HG02588 (cell line): ENCODE results near the gene KCNJ1.

Experiments
- ATAC-seq: cut with Tn5 transposase; IDR thresholded peaks from one replicate; pipeline ENCODE4 v1.9.1; 2021; ENCODE audit warnings: mild to moderate bottlenecking, moderate library complexity; ENCODE audit not compliant: unreplicated experiment

The KCNJ1 gene

DNA sequence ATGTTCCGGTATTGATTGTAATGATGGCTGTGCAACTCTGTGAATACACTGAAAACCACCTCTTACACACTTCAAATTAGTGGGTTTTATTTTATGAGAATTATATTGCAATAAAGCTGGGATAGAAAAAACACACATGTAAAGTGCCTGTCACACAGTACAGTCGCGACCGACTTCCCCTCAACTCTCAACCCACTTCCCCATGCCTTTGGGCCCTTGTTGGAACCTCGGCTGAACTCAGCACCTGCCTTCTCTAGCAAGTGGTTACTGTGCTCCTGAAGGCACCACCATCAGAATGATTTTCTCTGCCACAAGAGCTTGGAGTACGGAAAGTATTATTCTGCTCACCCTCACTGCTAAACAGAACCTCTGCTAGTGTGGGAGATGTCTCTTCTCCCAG lies 13.5 kb downstream of the KCNJ1 start:
- ATAC-seq = no peak

DNA sequence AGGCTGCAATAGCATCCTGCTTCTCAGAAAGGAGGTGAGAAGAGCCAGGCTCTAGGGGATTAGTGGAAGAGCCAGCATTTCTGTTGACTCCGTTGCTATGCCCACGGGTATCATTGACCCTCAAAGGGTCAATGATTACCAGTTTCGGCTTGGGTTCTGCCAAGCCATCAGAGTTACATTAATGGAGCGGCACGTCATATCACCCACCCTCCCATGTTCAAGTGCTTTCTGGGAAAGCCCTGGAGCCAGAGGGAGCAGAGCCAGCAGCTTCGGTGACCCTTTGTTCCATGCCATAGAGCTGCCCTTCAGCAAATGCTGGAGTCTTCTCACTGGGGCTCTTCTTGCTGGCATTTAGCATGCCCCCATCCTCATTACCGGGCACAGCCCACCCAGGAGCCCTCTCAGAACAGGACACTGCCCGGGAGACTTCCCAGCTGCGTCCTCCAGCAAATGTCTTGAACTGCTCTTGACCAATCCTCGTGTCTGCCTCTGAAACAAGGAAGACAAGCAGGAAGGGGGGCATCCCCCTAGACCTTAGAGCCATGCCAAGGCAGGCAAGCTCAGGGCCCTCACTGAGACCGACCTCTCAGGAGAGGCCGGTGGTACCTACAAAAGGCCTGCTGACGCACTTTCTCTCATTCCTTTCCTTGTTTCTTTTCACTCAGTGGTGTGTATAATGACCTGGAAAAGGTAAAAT lies 14.6 kb downstream of the KCNJ1 start:
- ATAC-seq = no peak

DNA sequence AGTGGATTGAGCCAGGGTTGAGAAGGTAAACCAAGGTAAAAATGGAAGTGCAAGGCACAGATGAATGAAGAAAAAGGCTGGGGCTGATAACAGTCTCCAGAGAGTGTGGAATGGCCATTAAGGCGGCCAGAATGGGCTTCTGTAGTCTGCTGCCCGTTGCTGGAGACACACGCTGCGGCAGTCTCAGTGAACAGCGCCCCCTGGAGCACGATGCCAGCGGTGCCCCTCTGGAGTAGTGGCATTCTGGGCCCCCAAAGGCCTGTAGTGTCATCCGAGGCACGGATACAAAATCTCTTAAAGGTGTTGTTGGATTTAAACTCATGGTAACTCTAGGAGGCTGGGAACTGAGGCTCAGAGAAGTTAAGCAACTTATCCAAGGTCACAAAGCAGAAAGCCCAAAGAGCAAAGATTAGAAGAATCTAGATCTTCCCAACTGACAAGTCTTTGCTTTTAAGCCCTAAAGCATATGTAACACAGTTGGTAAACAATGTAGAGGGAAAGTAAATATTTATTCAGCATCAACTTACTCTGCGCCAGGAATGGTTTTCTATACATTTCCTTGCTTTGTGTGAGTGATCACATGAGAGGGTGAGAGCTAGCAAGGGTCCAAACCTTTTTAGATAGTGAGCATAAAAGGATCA lies 18.2 kb downstream of the KCNJ1 start:
- peak; percentile 86 for ATAC-seq

DNA sequence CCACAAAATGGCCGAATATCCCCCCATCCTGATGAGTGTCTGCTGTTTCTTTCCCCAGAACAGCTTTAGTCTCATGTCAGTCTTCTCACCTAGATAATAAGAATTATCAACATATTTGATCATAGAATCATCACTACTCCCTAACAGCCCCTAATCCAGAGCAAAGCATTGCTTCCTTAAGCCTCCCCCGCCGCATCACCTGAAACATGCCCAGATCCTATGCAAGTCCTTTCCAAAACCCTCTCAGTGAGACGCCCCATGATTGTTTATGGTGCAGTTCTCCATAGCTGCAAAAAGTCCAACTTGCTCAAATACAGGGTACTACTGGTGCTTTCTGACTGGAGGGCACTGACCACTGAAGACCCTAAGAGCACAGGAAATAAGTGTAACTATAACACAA lies 20.1 kb downstream of the KCNJ1 start:
- no peak for ATAC-seq

DNA sequence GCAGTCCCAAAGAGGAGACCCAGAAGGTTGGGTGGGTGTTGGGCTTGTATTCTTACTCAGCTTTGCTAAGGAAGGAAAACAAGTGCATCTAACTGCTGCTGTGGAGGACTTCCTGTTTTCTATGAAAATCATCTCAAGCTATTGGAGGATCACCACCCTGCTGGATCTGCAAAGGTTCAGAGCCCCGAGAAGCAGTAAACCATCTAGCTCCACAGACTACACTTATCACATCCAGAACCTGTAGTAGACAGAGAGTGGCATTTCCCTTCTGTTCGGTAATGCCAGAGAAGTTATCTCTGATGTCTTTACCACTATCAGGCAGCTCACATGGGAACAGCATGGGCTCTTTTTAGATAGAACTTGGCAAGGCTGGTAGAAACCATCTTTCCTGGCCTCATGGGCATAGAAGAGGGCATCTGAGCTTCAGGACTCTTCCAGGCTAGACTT lies 21.7 kb downstream of the KCNJ1 start:
- ATAC-seq = no peak

DNA sequence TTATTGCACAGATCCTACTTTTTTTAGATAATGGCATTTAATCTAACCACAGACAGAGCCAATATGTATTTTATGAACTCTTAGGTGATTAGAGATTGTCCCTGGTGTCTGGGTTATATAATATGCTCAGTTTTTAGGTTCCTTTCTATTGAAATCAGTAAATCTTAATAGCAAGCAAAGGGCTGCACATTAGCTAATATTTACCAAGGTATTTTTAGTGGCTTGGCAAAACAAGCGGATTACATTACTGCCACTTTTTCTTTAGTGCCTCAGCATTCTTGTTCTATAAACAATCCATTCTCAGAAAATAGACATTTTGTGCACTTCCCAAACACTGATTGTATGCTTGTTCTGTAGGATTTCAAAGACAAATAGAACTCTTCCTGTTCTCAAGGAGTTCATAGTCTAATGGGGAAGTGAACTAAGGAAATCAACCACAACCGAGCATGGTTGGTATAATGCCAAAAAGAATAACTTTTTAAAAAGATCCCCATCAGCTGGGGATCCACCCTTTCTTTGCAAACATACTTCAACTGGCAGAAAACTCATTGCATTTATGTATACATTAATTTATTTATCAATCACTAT lies 23.8 kb downstream of the KCNJ1 start:
- ATAC-seq = no peak

DNA sequence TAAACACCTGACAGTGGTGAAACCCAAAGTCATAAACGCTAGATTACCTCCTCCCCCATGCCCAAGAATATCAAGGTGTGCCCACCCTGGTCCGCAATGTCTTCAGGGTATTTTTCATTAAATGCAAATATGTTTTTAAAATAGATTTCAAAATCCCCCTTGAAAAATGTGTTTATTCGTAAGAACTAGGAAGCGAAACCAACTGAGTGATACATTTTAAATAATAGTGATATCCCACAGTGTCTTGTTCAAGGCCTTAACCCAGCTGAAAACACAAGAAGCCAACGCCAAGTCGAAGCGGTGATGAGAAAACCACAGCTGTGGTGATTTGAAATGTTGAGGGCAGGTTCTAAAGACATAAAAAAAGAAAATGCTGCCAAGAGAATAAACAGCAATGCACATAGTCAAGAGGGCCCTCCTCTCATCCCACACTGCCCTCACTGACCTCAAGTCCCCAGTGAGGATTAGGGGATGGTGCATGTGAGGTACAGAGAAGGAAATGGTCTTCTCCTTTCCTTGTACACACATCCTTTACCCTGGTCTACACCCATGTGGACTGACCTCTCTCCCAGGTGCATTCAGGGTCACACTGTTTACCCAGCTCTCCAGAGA lies 25.5 kb downstream of the KCNJ1 start:
- peak; percentile 42 for ATAC-seq

DNA sequence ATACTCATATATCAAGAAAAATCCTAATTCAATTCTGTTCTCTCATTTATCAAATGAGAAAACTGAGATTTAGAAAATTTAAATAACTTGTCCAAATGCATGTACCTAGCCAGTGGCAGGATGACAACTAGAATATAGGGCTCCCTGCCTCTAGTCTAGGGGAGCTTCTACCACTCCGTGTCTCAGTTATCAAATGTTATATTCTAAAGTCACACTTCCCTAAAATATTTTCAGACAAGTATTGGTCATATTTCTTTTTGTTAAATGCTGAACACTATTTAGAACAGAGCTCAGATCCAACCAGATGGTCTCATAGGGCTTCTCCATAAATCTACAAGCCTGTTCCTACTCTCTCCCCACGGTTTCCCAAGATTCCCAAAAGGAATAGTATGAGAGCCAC lies 26.3 kb downstream of the KCNJ1 start:
- no peak for ATAC-seq

DNA sequence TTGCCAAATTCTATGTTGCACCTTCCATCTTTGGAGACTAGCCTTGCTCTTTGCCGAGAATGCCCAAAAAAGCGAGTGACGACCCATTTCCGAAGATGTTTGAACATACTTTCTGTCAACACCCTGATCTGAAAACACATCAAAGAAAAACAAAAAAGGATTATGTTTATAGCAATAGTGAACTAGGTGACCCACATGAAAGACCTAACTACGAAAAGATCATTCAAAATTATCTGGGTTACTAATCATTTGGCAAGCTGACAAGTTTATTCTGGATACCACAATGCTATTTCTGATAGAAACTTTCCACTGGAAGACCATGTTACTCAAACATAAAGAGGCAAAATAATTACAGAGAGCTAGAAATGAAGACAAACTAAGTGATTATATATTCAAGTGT lies 27.0 kb downstream of the KCNJ1 start:
- no peak for ATAC-seq

DNA sequence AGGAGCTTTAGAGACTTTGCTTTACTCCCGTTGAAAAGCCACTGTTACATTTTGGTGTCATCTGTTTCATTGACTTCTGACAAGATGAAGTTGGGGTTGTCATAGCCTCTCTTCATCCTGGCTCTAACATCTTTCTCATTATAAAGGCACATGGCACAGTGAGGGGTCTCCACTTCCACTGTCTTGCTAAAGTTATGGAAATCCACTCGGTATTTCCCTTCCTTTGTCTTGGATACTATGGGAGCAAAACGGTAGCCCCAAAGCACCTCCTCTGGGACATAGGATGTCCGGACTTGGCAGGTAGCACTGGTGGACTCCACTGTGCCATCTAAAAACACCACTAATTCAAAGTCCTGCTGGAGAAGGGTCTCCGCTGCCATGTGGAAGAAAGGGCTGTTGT lies 28.0 kb downstream of the KCNJ1 start:
- ATAC-seq = no peak

DNA sequence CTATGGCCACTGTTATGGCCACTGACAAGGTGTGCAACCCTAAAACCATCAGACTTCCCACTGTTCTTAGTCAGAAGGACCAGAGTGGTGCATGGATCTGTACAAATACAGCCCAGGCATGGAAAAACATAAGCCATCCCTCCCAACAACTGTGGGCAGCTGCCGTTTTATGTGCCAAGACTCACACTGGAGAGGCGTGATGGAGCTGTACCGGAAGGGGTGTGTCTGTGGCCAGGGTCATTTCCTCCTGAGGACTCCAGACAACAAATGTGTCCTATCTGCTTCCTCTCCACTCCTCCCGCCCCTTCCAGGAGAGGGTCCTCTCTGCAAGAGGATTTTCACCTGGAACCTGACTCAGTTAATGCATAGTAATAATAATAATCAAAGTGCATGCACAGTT lies 29.5 kb downstream of the KCNJ1 start:
- ATAC-seq = no peak

DNA sequence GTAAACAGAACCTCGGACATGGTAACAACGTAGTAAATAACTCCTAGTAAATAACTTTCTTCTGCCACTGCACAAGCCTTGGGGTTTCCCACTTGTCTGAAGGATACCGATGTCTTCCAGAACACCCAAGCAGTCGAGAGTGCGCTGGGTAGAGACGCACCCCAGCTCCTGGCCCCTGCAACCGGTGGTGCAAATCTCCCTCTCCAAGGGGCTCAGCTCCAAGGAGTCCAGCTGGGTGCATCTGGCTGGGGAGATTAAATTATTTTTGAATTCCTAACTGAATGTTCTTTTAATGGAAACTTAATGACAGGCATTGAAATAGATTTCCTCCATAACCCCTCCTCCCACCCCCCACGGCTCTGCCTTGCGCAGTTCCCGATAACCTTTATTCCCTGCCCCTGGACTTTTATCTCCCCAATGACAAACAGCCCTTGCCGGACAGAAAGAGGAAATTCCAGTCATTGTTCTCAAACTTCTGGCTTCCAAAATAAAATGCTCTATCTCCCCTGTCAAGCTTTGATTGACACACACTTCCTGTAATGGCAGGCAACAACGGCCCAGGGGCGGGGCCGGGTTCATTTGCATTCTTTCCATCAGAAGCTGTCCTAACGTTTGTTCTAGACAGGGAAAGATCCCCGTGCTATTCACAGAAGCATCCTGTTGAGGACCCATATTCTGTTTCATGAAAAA lies 31.2 kb downstream of the KCNJ1 start:
- ATAC-seq = no peak

DNA sequence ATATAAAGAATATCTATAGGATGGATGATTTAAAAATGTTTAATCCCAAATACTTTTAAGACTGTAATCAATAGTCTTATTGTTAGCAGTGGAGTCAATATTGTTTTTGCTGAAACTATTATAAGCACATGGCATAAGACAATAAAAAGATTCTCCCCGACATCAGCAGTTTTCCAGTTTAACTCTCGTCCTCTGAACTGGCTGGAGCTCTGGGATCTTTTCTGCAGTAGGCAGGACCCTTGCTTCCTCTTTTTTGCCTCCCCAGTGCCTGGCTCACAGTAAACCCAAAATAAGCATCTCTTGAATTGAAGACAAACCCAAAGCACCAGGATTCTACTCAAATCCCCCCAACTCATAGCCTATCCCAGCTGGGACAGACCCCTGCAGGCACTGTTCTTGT lies 32.9 kb downstream of the KCNJ1 start:
- ATAC-seq = no peak

DNA sequence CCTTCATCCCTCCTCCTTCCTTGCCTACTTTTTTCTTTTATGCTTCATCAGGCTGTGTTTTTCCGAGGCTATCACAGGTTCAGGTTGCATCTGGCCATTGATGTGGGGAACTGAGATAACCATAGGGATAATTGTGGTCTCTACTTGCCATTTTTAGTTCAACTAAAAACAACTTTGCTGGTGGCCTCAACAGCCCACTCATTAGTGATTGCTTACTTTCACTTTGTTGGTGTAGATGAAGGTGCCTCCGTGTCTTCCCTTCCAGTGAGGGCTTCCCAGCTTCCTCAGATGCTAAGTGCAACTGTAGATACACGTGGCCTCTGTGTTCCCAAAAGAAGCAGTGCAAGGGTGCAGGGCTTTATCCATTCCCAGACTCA lies 35.0 kb downstream of the KCNJ1 start:
- ATAC-seq = peak; percentile 48

DNA sequence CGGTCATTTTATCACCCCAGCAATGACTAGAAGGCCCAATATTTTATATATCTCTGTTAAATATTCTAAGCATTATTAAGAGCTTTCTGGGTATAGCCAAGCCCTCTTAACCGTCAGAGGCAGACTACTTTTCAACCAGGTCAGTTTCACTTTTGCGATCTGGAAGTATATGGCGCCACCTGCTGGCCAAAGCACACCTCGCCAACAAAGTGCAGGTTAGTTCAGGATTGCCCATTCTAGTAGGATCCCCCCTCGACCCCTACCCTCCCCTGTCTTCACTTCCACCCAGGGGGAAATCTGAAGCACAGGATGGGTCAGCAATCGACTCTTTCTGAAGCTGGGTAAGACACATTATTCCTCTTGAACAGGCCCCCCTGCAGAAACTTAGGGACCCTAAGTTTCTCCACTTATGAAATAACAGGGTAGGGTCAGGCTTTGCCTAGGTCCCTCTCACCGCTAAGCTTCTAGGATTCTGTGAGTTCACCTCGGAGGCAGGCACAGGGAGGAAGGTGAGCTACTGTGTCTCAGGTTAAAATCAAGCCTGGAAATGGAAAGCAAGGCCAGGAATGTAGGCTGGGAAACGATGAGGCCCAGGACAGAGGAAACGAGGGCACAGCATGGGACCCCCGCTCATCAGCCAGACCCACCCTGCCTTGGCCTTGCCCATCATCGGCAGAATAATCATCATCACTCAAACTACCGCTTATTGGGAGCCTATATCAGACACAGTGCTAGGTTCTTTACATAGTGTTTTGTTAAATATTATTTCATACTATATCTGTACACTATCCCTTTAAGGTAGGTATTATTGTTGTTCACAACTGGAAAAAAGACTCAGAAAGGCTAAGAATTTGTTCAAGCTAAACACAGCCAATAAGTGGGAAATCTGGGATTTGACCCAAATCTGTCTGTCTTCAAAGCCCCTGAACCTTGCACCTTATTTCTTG lies 35.6 kb downstream of the KCNJ1 start:
- peak; percentile 60 for ATAC-seq

DNA sequence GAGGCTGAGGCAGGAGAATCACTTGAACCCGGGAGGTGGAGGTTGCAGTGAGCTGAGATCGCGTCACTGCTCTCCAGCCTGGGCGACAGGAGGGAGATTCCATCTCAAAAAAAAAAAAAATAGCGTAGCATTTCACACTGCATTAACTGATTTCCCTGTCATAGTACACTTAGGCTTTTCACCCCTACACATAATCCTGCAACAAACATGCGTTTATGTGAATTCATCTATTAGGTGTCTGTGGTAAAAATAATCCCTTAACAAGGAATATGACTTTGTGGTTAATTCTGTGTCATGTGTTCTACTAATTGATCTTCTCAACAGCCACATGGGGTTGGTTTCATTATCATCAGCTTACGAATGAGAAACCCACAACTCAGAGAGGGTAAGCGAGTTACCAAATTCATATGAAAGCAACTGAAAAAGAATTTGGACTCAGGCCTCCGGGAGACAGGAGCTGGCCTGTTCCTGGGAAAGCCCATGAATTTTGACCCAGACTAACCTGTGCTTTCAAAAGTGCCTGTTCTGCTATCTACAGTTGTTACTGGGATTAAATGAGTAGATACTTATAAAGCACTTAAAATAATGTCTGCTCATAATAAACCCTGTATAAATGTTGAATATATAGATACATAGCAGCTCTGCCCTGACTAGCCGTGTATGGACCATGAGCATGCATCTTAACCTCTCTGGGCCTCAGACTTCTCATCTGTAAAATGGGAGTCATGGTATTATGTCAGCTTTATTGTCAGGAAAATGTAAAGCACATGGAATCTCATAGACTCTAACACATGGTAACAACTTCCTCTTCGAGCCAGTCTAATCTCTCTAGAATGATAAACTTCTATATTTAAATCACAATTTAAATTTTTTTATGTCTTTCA lies 36.6 kb downstream of the KCNJ1 start:
- ATAC-seq = peak; percentile 28

DNA sequence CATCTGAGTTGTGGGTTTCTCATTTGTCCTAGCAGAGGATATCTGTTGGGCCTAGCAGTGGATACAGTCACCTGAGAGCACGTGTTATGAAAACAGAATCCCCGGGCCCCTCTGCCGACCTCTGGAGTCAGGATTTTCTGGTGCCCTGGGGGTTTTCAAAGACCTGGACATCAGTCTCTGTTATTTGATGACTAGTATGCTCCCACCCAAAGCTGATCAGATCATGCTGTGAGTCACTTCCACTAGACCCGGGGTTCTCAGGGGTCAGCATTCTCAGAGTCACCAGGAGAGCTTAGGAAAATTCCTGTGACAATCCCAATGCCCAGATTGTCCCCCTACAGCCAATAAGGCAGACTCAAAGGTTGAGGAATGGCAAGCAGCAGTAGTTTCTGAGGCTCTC lies 38.7 kb downstream of the KCNJ1 start:
- ATAC-seq = no peak

DNA sequence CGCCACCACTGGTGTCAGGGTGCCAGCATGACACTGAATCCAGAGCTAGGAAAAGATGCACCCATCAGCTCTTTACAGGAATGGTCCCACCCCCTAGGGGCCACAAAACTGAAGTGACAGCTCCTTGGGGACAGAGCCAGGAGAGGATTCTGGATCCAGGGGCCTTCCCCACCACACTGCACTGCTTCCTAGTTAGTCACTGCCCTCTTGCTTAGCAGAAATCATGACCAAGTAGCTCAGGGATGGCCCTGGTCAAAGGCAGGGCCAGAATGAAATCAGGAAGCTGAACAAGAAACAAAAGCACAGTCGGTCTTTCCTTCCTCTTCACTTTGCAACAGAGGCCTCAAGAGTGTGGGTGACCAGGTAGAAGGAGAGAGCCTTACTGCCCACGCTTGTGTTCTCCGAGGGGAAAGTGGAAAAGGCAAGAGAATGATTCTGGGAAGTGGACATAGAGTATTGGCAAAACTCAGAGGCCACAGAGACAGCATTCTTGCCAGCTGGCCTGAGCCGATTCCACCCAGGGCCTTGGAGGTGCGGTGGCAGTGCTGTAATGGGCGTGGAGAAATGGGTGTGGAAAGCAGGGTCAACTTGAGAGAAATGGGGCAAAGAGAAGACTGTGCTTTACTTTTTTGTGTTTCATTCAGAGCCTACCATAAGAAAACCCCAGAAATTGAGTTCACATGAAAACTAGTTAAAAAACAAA lies 39.8 kb downstream of the KCNJ1 start:
- ATAC-seq = no peak
